ENCODE results near the gene SAP30BP.

The SAP30BP gene

GRCh38 chr17:75661531-75661930 is 5.6 kb upstream of the SAP30BP start:
- no peaks in the 10 kb centered on the region for H3K9me3 ChIP-seq
- no peaks in the 10 kb centered on the region for H3K4me1 ChIP-seq
- no peak overlapping the region for H3K4me3 ChIP-seq (ENCODE audit: low read depth, low read length)
- H3K27me3 ChIP-seq = no peaks in the 10 kb centered on the region
- H3K36me3 ChIP-seq = no peaks in the 10 kb centered on the region; the same call in 1 of the 2 replicates
- no peak for DNase-seq
- no peak for TF ChIP-seq CTCF (IDR thresholded peaks at IDR 0.05; ENCODE audit: low read depth, low read length)

GRCh38 chr17:75662511-75662910 is 4.6 kb upstream of the SAP30BP start:
- H3K4me3 ChIP-seq (ENCODE audit: low read depth, low read length) = no peak overlapping the region
- H3K27me3 ChIP-seq = no peaks in the 10 kb centered on the region
- DNase-seq = no peak
- TF ChIP-seq CTCF (IDR thresholded peaks at IDR 0.05; ENCODE audit: low read depth, low read length) = no peak
- no peaks in the 10 kb centered on the region; the same call in 1 of the 2 replicates for H3K36me3 ChIP-seq
- H3K4me1 ChIP-seq = no peaks in the 10 kb centered on the region
- H3K9me3 ChIP-seq = no peaks in the 10 kb centered on the region

- no peak for DNase-seq
- Histone ChIP-seq H3K4me3 (ENCODE audit: low read depth, low read length) (no peak overlapping the region), H3K9me3 (no peaks in the 10 kb centered on the region), H3K36me3 (peaks cover 4% of the 10 kb centered on the region), H3K4me1 (no peaks in the 10 kb centered on the region; the same call in 1 of the 2 replicates), H3K27me3 (no peaks in the 10 kb centered on the region)
- no peak for TF ChIP-seq CTCF (IDR thresholded peaks at IDR 0.05; ENCODE audit: low read depth, low read length)
Observed at GRCh38 chr17:75664099-75664549, 3.0 kb upstream of the SAP30BP start.

GRCh38 chr17:75665981-75666380 is 1.2 kb upstream of the SAP30BP start:
- H3K4me3 ChIP-seq (ENCODE audit: low read depth, low read length) = peak overlapping the region; percentile 91
- peaks cover 17% of the 10 kb centered on the region for H3K36me3 ChIP-seq
- H3K27me3 ChIP-seq = no peaks in the 10 kb centered on the region
- DNase-seq = no peak
- no peak for TF ChIP-seq CTCF (IDR thresholded peaks at IDR 0.05; ENCODE audit: low read depth, low read length)
- no peaks in the 10 kb centered on the region for H3K9me3 ChIP-seq
- H3K4me1 ChIP-seq = no peaks in the 10 kb centered on the region; the same call in 1 of the 2 replicates

- H3K4me1 ChIP-seq = no peaks in the 10 kb centered on the region; the same call in 1 of the 2 replicates
- H3K9me3 ChIP-seq = no peaks in the 10 kb centered on the region
- DNase-seq = no peak
- H3K36me3 ChIP-seq = peaks cover 29% of the 10 kb centered on the region
- no peaks in the 10 kb centered on the region for H3K27me3 ChIP-seq
- peak overlapping the region; percentile 91 for H3K4me3 ChIP-seq (ENCODE audit: low read depth, low read length)
- TF ChIP-seq CTCF (IDR thresholded peaks at IDR 0.05; ENCODE audit: low read depth, low read length) = no peak
Observed at GRCh38 chr17:75667825-75668224, 687 bp downstream of the SAP30BP start.

- Histone ChIP-seq H3K4me1 (no peaks in the 10 kb centered on the region; the same call in 1 of the 2 replicates), H3K9me3 (no peaks in the 10 kb centered on the region), H3K36me3 (peaks cover 34% of the 10 kb centered on the region), H3K4me3 (ENCODE audit: low read depth, low read length) (peak overlapping the region; percentile 91), H3K27me3 (no peaks in the 10 kb centered on the region)
- no peak for DNase-seq
- no peak for TF ChIP-seq CTCF (IDR thresholded peaks at IDR 0.05; ENCODE audit: low read depth, low read length)
Observed at GRCh38 chr17:75668489-75668888, 1.4 kb downstream of the SAP30BP start.

Measured in BE2C (cell line).